Renal cortical epithelial cell (primary cell): ENCODE measurements around the gene SLC50A1. TPM values are rescaled to one million over a fixed set of nuclear protein-coding genes. Genes with fewer than 3 reads are reported as not detected.
A peak's percentile ranks its signal among the peaks of the same experiment; 100 is the strongest.
"Not testable (repeated sequence)": the region's sequence is repeated elsewhere in the genome, so short reads cannot be mapped to it uniquely, and the experiment has no call there.

Experiments used
- DNase-seq: peaks from one replicate; pipeline ENCODE4 v3.0.0-alpha.2; 2011; ENCODE audit warnings: low read depth
- total RNA-seq: library from RNA; depleted of rRNA; stranded (reverse); fragments of >200 nt; gene quantifications from 2 replicates; pipeline ENCODE4 v1.2.3, GENCODE V29; 2014

Gene SLC50A1
- total RNA-seq, 1 donor from 2014 or later = 16.7 TPM

DNA sequence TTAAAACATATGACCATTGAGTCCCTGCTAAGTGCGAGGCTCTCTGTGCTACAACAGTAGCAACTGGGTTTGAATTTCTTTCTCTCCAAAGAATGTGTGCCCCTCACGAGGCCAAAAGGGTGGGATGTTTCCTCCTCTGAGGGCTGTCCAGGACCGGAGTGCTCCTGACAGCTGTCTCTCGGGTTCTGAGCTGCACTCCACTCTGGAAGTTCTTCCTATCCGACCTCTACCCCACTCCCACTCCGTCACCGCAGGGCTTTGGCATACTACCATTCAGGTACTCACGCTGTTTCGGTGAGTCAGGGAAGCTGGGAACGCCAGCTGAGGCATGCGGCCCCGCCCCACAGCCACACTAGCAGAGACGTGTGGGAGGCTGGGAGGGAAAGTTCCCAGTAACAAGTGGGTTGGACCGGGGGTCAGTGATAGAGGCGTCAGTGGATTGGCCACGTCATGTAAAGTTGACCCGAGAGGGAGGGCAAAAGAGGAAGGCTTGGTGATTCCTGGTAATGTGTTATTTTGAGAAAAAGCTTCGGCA lies 705 bp upstream of the SLC50A1 start:
- DNase-seq = peak; percentile 98

- no peak for DNase-seq
Measured at GRCh38 chr1:155136748-155137147, 1.1 kb downstream of the SLC50A1 start.

DNA sequence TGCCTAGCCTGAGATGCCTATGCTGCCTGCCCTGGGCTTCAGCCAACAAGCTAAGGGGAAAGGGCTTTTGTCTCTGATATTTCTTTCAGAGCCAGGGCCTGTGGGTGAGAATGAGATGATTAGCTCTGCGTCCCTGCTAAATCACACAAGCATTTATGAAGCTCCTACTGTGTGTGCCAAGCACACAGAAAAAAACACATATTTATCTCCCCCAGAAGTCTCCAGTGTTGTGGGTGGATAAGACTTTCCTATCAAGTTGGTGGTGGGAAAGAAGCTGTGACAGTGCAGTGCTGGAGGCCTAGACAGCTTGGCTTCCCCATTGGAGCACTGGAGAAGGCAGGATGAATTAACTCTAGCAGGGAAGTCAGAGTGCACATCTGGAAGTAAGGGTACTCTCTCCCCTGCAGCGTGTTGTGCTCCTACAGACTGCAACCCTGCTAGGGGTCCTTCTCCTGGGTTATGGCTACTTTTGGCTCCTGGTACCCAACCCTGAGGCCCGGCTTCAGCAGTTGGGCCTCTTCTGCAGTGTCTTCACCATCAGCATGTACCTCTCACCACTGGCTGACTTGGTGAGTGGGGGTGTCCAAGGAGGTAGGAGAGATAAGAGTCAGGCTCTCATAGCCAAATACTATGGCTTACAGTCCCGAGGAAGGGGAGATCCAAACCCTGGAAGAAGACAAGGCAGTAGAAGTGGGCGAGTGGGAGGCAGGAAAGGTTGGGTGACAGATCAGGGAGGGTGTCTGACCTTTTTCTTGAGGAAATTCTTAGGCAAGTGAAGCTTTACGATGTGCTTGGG lies 1.7 kb downstream of the SLC50A1 start:
- no peak for DNase-seq

- DNase-seq = no peak
Measured at GRCh38 chr1:155139895-155140629, 4.4 kb downstream of the SLC50A1 start, which contains the start of gene DPM3. TSS of gene DPM3 (minus strand) at chr1:155140531. CDS start at chr1:155140240, 291 bp downstream.

- DNase-seq = no peak
Measured at GRCh38 chr1:155140630-155140953, 4.9 kb downstream of the SLC50A1 start.

- DNase-seq = no peak
Measured at GRCh38 chr1:155141749-155142148, 6.1 kb downstream of the SLC50A1 start.

DNA sequence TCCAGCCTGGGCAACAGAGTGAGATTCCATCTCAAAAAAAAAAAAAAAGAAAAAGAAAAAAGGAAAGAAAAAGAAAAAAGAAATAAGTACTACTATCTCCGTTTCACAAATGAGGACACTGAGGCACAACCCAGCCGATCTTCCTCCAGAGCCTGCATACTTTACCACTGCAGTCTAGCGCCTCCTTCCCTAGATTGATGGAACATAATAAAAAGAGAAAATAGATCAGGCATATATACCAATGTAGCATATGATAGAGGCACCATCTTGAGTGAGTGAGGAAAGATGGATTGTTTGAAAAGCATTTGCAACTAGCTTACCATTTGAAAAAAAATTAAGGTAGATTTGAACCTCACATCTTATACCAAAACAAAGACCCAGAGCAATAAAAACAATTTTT lies 9.8 kb downstream of the SLC50A1 start:
- no peak for DNase-seq

GRCh38 chr1:155155996-155156643 lies 20.5 kb downstream of the SLC50A1 start:
- not testable (repeated sequence) for DNase-seq

GRCh38 chr1:155158991-155159390 lies 23.3 kb downstream of the SLC50A1 start:
- DNase-seq = no peak

GRCh38 chr1:155160128-155160527 lies 24.5 kb downstream of the SLC50A1 start:
- DNase-seq = no peak

DNA sequence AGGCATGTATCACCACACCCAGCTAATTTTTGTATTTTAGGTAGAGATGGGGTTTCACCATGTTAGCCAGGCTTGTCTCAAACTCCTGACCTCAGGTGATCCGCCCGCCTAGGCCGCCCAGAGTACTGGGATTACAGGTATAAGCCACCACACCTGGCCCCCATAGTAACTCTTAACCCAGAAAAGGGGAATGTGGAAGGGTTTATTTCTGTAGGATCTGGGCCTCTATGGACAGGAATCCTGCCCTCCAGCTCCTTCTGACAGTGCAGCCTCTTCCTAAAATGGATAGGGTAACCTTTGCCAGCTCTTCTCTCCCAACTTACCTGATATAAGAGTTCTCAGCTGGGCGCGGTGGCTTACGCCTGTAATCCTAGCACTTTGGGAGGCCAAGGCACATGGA lies 27.0 kb downstream of the SLC50A1 start:
- DNase-seq = not testable (repeated sequence)

DNA sequence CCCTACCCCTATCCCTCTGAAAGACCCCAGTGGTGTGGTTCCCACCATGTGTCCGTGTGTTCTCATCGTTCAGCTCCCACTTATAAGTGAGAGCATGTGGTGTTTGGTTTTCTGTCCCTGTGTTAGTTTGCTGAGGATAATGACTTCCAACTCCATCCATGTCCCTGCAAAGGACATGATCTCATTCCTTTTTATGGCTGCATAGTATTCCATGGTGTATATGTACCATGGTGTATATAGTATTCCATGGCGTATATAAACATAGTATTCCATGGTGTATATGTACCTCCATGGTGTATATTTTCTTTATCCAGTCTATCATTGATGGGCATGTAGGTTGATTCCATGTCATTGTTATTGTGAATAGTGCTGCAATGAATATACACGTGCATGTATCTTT lies 28.1 kb downstream of the SLC50A1 start:
- not testable (repeated sequence) for DNase-seq

DNA sequence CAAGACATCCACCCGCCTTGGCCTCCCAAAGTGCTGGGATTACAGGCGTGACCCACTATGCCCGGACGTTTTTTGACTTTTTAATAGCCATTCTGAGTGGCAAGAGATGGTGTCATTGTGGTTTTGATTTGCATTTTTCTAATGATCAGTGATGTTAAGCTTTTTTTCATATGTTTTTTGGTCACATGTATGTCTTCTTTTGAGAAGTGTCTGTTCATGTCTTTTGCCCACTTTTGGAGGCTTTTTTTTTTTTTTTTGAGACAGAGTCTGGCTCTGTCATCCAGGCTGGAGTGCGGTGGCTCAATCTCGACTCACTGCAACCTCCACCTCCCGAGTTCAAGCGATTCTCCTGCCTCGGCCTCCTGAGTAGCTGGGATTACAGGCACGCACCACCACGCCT lies 29.0 kb downstream of the SLC50A1 start:
- not testable (repeated sequence) for DNase-seq

DNA sequence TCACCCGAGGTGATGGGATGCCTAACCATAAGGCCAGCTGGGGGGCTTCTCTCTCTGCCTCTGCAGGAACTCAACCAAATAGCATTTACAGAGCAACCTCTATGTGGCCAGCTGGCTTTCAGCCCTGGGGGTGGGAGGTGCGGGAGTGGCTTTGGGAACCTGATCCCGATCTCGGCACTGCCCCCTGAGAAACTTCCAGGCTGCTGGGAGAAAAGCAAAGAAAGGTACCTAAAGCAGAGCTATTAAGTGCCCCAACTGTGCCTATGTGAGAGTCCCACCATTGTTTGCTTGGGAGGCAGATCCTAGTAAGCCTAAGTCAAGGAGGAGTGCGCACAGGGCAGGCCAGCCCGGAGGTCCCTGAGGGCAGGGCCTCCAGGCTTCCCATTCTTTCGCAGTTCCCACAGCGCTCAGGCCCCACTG lies 30.4 kb downstream of the SLC50A1 start:
- DNase-seq = no peak

- DNase-seq = no peak
Measured at GRCh38 chr1:155166471-155167165, 31.0 kb downstream of the SLC50A1 start.

- DNase-seq = peak; percentile 72
Measured at GRCh38 chr1:155167166-155168104, 31.8 kb downstream of the SLC50A1 start.

DNA sequence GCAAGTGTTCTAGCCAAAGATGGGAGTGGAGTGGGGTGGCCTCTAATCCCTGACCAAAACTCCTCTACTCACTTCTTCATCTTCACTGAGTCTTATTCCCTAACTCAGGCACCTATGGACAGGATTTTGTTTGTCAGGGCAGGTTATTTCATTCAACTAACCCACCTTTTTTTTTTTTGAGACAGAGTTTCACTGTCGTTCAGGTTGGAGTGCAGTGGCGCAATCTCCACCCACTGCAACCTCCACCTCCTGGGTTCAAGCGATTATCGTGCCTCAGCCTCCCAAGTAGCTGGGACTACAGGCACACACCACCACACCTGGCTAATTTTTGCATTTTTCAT lies 32.4 kb downstream of the SLC50A1 start:
- DNase-seq = not testable (repeated sequence)

GRCh38 chr1:155168456-155169210 lies 33.0 kb downstream of the SLC50A1 start:
- DNase-seq = no peak

DNA sequence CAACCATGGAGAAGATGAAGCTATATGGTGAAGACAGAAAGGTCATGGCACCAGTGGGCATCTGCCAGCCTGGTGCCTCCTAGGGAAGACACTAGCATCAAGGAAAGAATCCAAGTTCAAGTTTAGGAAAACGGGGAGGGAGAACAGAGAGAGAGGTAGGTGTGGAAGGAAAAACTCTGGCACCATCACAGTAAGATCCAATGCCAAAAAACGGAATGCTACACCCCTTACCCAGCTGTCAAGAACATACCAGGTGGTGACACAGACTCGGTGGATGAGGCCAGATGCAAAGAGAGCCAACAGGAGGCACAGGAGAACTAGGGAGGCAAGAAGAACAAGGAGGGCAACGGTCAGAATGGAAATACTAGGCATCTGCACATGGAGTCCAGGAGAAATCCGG lies 33.9 kb downstream of the SLC50A1 start:
- no peak for DNase-seq
